Kidney (tissue), 14 donors: ENCODE measurements around the gene AMOT. TPM values are rescaled to one million over a fixed set of nuclear protein-coding genes. Genes with fewer than 3 reads are reported as not detected.

Experiments used
- DNase-seq, 5 donors: peaks; one replicate each; pipeline ENCODE4 v3.0.0-alpha.2; 2013 to 2020
- FAIRE-seq: peaks from 2 replicates; lab custom pipeline; 2012; peaks lifted over from hg19 to GRCh38; lab: Jason Lieb, UNC
- H3K27ac ChIP-seq, 2 donors: one replicate each; pipeline ENCODE4 v1.7.0; 2013; ENCODE audit warnings: low read depth in 2 of 2, low read length in 2 of 2, inconsistent platforms in 1 of 2
- H3K27me3 ChIP-seq: one replicate; pipeline ENCODE4 v1.7.1; 2013; ENCODE audit warnings: low read length, inconsistent platforms; ENCODE audit not compliant: control insufficient read depth, insufficient read depth
- H3K36me3 ChIP-seq, 3 donors: one replicate each; pipeline versions ENCODE4 v1.7.0 to v1.7.1; 2013; ENCODE audit warnings: low read length in 3 of 3, control low read depth in 1 of 3, inconsistent platforms in 1 of 3; ENCODE audit not compliant: insufficient read depth in 3 of 3, control insufficient read depth in 2 of 3
- H3K4me1 ChIP-seq, 3 donors: one replicate each; pipeline versions ENCODE4 v1.7.0 to v1.7.1; 2013; ENCODE audit warnings: low read length in 3 of 3, inconsistent platforms in 1 of 3, low read depth in 1 of 3; ENCODE audit not compliant: control insufficient read depth in 2 of 3, insufficient read depth in 2 of 3
- H3K4me3 ChIP-seq, 3 donors: one replicate each; pipeline versions ENCODE4 v1.7.0 to v1.8.1; 2013; ENCODE audit warnings: low read length in 3 of 3, control low read depth in 1 of 3, inconsistent platforms in 1 of 3
- H3K9ac ChIP-seq, 3 donors: one replicate each; pipeline versions ENCODE4 v1.7.0 to v1.7.1; 2013; ENCODE audit warnings: low read length in 3 of 3, control low read depth in 1 of 3, inconsistent platforms in 1 of 3
- H3K9me3 ChIP-seq, 3 donors: one replicate each; pipeline versions ENCODE4 v1.7.0 to v1.7.1; 2013; ENCODE audit warnings: low read length in 3 of 3, control low read depth in 1 of 3, inconsistent platforms in 1 of 3; ENCODE audit not compliant: control insufficient read depth in 2 of 3, insufficient read depth in 1 of 3
- CTCF ChIP-seq: IDR thresholded peaks from 3 replicates; pipeline ENCODE4 v1.5.1; 2012; ENCODE audit warnings: mild to moderate bottlenecking, moderate library complexity, borderline replicate concordance; ENCODE audit not compliant: insufficient read depth; ENCODE audit errors: extremely low read depth
- intact Hi-C: fragments of 100-400 bp; cut with DNase I; formaldehyde crosslinking; loops from one replicate; pipeline ENCODE4 v1.11.1; 2022
- polyA plus RNA-seq: library from polyadenylated mRNA; stranded (reverse); fragments of 350-450 nt; fragmentation: Illumina TruSeq; extraction: RNeasy Lipid Tissue Mini Kit (QIAGEN cat#74804); gene quantifications from one replicate; pipeline ENCODE4 v1.2.3, GENCODE V29; 2014; ENCODE audit warnings: low read depth, low replicate concordance; ENCODE audit not compliant: insufficient read depth
- total RNA-seq: library from RNA; stranded (reverse); fragmentation: NEBNext Ultra II Directional; extraction: Animal tissue kit (Norgen Biotek cat#: 25700); gene quantifications from one replicate; pipeline ENCODE4 v1.2.1, GENCODE V29; 2021
- donor health status: control.
- donor health status: control.
- donor health status: control.
- donor health status: control.
- donor health status: control.
- donor health status: DM: yes; HTN: yes; CAD: no.
- donor health status: Normal renal cell carcinoma (clear cell type).

AMOT gene
- total and polyA plus RNA-seq, 2 donors from 2014 or later = 5.5 to 35.1 TPM

- TF ChIP-seq CTCF = no peak
- Histone ChIP-seq H3K27me3 (peaks cover 4% of the 10 kb centered on the region), H3K4me1 (no peaks in the 10 kb centered on the region), H3K36me3 (no peaks in the 10 kb centered on the region), H3K4me3 (no peak overlapping the region), H3K27ac (no peak overlapping the region), H3K9me3 (no peaks in the 10 kb centered on the region), H3K9ac (no peak overlapping the region)
- intact Hi-C loops = no loop called here
- DNase-seq (no peak), FAIRE-seq (no peak)
Measured at GRCh38 chrX:112746812-112747595, 93.6 kb downstream of the AMOT start.

- Histone ChIP-seq H3K27me3 (peaks cover 9% of the 10 kb centered on the region), H3K4me3 (no peak overlapping the region), H3K27ac (no peak overlapping the region), H3K9ac (no peak overlapping the region), H3K4me1 (no peaks in the 10 kb centered on the region), H3K9me3 (no peaks in the 10 kb centered on the region), H3K36me3 (no peaks in the 10 kb centered on the region)
- no peak for TF ChIP-seq CTCF
- no peak for FAIRE-seq
- intact Hi-C loops = no loop called here
- no peak for DNase-seq
Measured at GRCh38 chrX:112738347-112739033, 102.1 kb downstream of the AMOT start.

GRCh38 chrX:112736310-112736709, 104.3 kb downstream of the AMOT start:
- Histone ChIP-seq H3K4me3 (no peak overlapping the region), H3K4me1 (no peaks in the 10 kb centered on the region), H3K27me3 (peaks cover 9% of the 10 kb centered on the region), H3K9ac (no peak overlapping the region), H3K27ac (no peak overlapping the region), H3K36me3 (no peaks in the 10 kb centered on the region), H3K9me3 (no peaks in the 10 kb centered on the region)
- no peak for DNase-seq
- no peak for FAIRE-seq
- intact Hi-C loops = no loop called here
- no peak for TF ChIP-seq CTCF
